ENCODE data around the gene MSTO1.
"Not testable (repeated sequence)": the region's sequence is repeated elsewhere in the genome, so short reads cannot be mapped to it uniquely, and the experiment has no call there.

Gene MSTO1

DNA sequence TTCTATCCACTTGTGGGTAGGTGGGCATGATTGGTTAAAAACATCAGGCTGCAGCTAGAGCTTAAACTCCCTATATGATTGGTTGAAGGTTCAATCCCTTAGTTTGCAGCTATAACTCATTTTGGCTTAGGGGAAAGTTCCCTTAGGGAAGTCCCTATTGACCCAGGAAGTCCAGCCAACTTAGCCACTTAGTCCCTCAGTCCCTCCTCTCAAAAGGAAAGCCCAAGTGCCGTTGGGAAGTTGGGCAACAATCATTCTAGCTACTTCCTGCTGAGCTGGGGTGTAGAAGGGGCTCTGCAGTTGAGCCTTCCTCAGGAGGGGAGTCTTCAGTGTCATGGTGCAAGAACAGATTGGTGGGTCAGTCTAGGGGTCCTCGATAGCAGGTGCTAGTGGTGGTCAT lies 12.2 kb downstream of the MSTO1 start:
- DNase-seq, result no peak

DNA sequence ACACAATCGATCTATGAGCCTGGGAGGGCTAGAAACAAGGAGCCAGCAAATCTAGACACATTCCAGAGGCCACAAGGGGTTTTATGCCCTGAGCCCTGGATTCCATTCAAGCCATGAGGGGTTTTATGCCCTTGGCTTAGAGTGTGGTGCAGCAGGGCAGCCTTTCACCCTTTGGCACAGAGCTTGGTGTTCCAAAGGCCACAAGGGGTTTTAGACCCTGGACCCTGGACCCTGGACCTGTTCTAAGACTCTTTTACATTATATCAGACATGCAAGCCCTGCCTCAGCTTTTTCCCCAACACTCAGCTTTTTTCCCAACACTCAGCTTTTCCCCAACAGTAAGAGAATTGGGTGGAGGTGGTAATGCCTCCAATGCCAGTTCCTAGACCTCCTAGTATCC lies 13.3 kb downstream of the MSTO1 start:
- DNase-seq, result no peak

DNA sequence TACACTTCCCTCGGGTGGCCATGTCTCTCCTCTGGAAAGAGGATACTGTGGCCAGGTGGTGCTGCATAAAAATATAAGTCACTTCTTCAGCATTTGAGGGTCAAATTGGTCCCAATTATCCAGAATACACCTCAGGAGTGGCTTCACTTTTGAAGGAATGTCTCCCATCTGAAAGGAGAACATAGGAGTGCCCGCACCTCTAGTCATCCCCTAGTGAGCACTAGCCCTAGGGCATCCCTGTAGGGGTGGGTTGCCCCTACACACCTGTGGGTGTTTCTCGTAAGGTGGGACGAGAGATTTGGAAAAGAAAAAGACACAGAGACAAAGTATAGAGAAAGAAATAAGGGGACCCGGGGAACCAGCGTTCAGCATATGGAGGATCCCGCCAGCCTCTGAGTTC lies 16.4 kb downstream of the MSTO1 start:
- DNase-seq, result not testable (repeated sequence)

DNA sequence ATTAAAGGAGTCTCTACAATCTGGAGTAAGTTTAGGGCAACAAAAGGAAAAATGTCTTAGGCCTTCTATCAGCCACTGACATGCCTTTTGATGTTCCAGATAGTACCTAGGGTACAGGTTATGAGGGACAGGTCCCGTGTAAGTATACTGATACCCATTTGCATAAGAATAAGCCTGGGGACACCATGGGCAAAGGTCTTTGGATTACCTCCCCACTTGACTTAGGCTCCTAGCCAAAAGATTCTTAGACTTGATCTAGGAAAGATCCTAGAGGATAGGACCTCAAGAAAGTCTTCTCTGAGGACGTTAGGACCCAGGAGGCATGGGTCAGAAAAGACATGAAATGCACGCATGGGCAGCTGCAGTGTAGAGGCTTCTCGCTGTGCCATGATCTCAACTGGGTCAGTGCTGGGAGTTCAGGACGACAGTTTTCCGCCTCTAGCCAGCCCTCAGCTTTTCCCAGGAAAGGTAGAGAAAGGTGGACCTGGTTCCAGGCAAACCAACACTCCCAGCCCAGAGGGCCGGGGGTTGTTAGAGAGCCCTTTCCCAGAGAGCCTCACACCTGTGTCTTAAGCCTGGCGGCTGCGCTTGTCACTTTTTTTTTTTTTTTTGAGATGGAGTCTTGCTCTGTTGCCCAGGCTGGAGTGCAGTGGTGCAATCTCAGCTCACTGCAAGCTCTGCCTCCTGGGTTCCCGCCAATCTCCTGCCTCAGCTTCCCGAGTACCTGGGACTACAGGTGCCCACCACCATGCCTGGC lies 26.6 kb downstream of the MSTO1 start:
- DNase-seq, result no peak

- DNase-seq, result no peak
Measured at GRCh38 chr1:155640367-155640766, 30.3 kb downstream of the MSTO1 start.

DNA sequence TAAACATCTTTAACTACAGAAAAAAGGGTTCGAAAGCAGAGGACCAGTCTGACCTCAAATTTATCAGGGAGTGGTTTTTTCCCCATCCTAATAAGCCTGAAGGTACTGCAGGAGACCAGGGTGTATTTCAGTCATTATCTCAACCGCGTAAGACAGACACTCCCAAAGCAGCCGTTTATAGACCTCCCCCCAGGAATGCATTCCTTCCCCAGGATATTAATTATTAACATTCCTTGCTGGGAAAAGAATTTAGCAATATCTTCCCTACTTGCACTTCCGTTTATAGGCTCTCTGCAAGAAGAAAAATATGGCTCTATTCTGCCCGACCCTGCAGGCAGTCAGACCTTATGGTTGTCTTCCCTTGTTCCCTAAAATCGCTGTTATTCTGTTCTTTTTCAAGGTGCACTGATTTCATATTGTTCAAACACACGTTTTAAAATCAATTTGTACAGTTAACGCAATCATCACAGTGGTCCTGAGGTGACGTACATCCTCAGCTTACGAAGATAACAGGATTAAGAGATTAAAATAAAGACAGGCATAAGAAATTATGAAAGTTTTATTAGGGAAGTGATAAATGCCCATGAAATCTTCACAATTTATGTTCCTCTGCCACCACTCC lies 32.7 kb downstream of the MSTO1 start:
- DNase-seq, result not testable (repeated sequence)

GRCh38 chr1:155643230-155643629 lies 33.2 kb downstream of the MSTO1 start:
- DNase-seq, result no peak

- peak; percentile 49 for DNase-seq
Measured at GRCh38 chr1:155645034-155645598, 35.1 kb downstream of the MSTO1 start.

- peak; percentile 55 for DNase-seq
Measured at GRCh38 chr1:155645648-155646047, 35.6 kb downstream of the MSTO1 start.

GRCh38 chr1:155646307-155646706 lies 36.3 kb downstream of the MSTO1 start:
- DNase-seq, result peak; percentile 9

GRCh38 chr1:155648207-155649147 lies 38.5 kb downstream of the MSTO1 start:
- peak; percentile 27 for DNase-seq

GRCh38 chr1:155649676-155650075 lies 39.7 kb downstream of the MSTO1 start:
- no peak for DNase-seq

DNA sequence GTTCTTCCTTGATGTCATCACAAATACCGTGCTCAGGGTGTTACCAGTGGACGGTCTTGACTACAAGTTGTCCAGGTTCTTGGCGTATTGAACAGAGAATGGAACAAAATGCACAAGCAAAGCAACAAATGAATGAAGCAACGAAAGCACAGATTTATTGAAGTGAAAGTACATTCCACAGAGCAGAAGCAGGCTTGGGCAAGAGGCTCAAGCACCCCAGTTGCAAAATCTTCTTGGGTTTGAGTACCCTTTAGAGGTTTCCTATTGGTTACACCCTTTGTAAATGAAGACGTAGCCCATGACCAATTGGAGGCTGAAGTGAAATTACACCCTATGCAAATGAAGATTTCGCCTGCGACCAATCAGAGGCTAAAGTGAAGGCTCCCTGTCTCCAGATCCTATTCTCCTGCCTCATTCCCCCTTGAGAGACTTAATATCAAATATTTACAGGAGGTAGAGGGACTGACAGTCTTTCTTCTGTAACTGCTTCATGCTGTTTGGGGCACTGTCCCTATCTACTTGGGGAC lies 40.3 kb downstream of the MSTO1 start:
- DNase-seq, result peak; percentile 56

- no peak for DNase-seq
Measured at GRCh38 chr1:155651861-155652661, 42.0 kb downstream of the MSTO1 start.

DNA sequence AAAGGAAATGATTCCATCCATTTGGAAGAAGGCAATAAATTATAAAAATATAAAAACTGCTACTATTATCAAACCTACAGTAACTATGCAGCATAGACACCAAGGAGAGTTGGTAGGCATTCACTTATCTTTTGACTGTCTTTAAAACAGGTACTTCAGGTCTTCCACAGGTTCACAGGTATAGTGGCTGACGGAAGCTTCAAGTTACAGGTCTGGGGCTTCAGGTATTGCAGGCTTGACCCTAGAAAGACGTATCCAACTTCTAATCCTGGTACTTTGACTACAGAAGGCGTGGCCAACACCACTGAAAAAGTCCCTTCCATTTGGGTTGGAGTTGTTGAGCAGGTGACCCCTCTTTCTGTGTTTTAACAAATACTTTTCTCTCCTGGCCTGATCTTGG lies 42.9 kb downstream of the MSTO1 start:
- no peak for DNase-seq

DNA sequence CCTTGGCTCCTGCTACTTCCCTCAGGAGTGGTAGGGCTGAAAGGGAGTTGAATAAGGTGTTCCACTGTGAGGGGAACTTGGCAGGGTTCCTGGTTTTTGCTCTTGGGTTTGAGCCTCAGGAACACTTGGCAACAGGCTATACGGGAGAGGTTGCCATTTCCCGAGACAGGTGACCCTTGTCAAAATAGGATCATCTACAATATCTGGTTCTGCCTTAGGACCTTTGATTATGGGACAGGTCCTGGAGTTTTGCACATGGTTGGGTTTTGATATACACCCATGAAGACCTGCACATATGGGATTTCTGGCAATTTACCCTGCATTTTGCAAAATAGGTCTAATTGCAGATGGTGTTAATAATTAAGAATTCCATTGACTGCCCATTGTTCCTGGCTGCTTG lies 47.4 kb downstream of the MSTO1 start:
- DNase-seq, result peak; percentile 59

DNA sequence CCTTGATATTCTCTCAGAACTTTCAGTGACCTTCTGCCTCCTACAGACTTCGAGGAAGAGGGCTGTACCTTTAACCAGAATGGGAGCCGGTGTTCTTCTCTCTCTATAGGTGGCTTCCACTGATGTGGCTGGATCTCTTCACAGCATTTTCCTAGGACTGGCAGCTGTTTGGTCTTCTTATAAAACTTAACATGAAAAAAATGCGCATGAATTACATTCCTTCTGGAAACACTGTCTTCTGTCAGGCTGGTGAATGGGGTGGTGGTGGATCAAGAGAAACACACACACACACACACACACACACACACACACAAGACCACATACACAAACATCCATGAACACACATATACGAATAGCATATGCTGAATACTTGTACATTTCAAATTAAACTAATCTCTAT lies 51.2 kb downstream of the MSTO1 start:
- DNase-seq, result not testable (repeated sequence)
